HPDE6-E6E7 (cell line): Measurements from ENCODE around the gene CLTC.
"Not testable (repeated sequence)": the region's sequence is repeated elsewhere in the genome, so short reads cannot be mapped to it uniquely, and the experiment has no call there.

Experiments
- DNase-seq: peaks from one replicate; pipeline ENCODE4 v3.0.0; 2011; ENCODE audit warnings: missing footprints; ENCODE audit errors: extremely low spot score

CLTC gene

GRCh38 chr17:59619298-59620063, at the start of gene CLTC:
Gene CLTC, plus strand, starts transcription at chr17:59619895. Its CDS starts 237 bp downstream, at chr17:59620132.
- DNase-seq: peak; percentile 91

- DNase-seq: no peak
These were observed 47.3 kb upstream of the CLTC start for GRCh38 chr17:59572301-59572924.

- not testable (repeated sequence) for DNase-seq
These were observed 35.5 kb upstream of the CLTC start for GRCh38 chr17:59584168-59584567.

GRCh38 chr17:59600169-59600568, 19.5 kb upstream of the CLTC start:
- DNase-seq: no peak

GRCh38 chr17:59601130-59601529, 18.6 kb upstream of the CLTC start:
- DNase-seq: no peak

GRCh38 chr17:59607061-59607460, 12.6 kb upstream of the CLTC start:
- no peak for DNase-seq

- no peak for DNase-seq
These were observed 11.8 kb upstream of the CLTC start for GRCh38 chr17:59607817-59608403.

GRCh38 chr17:59611503-59611902, 8.2 kb upstream of the CLTC start:
- DNase-seq: no peak

- no peak for DNase-seq
These were observed 3.3 kb upstream of the CLTC start for GRCh38 chr17:59616253-59616920.

- DNase-seq: no peak
These were observed 2.5 kb upstream of the CLTC start for GRCh38 chr17:59617156-59617732.

GRCh38 chr17:59619035-59619297, 729 bp upstream of the CLTC start:
- no peak for DNase-seq

GRCh38 chr17:59620064-59620359, 317 bp downstream of the CLTC start:
- no peak for DNase-seq

- DNase-seq: peak; percentile 47
These were observed 994 bp downstream of the CLTC start for GRCh38 chr17:59620518-59621259.

GRCh38 chr17:59621771-59622170, 2.1 kb downstream of the CLTC start:
- DNase-seq: no peak

GRCh38 chr17:59623151-59623550, 3.5 kb downstream of the CLTC start:
- no peak for DNase-seq

- DNase-seq: no peak
These were observed 7.1 kb downstream of the CLTC start for GRCh38 chr17:59626756-59627155.

GRCh38 chr17:59627274-59627673, 7.6 kb downstream of the CLTC start:
- no peak for DNase-seq

GRCh38 chr17:59627770-59628171, 8.1 kb downstream of the CLTC start:
- no peak for DNase-seq

- DNase-seq: no peak
These were observed 9.5 kb downstream of the CLTC start for GRCh38 chr17:59629174-59629573.

- DNase-seq: no peak
These were observed 11.6 kb downstream of the CLTC start for GRCh38 chr17:59631276-59631675.

GRCh38 chr17:59632398-59632797, 12.7 kb downstream of the CLTC start:
- no peak for DNase-seq
